Suprapubic skin (tissue), 4 donors: Measurements from ENCODE around the gene ZAP70. TPM values are rescaled to one million over a fixed set of nuclear protein-coding genes. Genes with fewer than 3 reads are reported as not detected.

ENCODE experiments used
- DNase-seq, 2 donors: peaks; one replicate each; pipeline ENCODE4 v3.0.0-alpha.2; 2019; ENCODE audit warnings: low spot score in 2 of 2
- H3K27ac ChIP-seq: fragments of 200-600 bp; sonication (generic); one replicate; pipeline ENCODE4 v1.5.1; 2019
- H3K27me3 ChIP-seq: fragments of 200-600 bp; sonication (generic); one replicate; pipeline ENCODE4 v1.5.1; 2019
- H3K36me3 ChIP-seq: fragments of 200-600 bp; sonication (generic); one replicate; pipeline ENCODE4 v1.5.1; 2019
- H3K4me1 ChIP-seq: fragments of 200-600 bp; sonication (generic); one replicate; pipeline ENCODE4 v1.5.1; 2019
- H3K4me3 ChIP-seq: fragments of 200-600 bp; sonication (generic); one replicate; pipeline ENCODE4 v1.5.1; 2019; ENCODE audit warnings: mild to moderate bottlenecking
- H3K9me3 ChIP-seq: fragments of 200-600 bp; sonication (generic); one replicate; pipeline ENCODE4 v1.5.1; 2019
- EP300 ChIP-seq: sonication (generic); formaldehyde crosslinking; IDR thresholded peaks from one replicate; pipeline ENCODE4 v1.6.1; 2017; ENCODE audit warnings: antibody characterized with exemption
- POLR2A ChIP-seq, 2 donors: fragments of 450-650 bp; IDR thresholded peaks; one replicate each; pipeline ENCODE4 v1.6.1; 2017; ENCODE audit warnings: antibody characterized with exemption in 2 of 2, mild to moderate bottlenecking in 2 of 2, moderate library complexity in 2 of 2
- POLR2AphosphoS5 ChIP-seq, 3 donors: sonication (generic); formaldehyde crosslinking; IDR thresholded peaks; one replicate each; pipeline ENCODE4 v1.6.1; 2017; ENCODE audit warnings: antibody characterized with exemption in 3 of 3
- WGBS: methylation state at CpG from one replicate; pipeline ENCODE4 v1.1.5; 2018; 5-methylcytosine and 5-hydroxymethylcytosine counted together
- total RNA-seq, 4 donors: library from RNA; depleted of rRNA; stranded (reverse); fragments of >200 nt; gene quantifications; one replicate each; pipeline ENCODE4 v1.1.0, GENCODE V29; 2016
- TF ChIP-seq, protein P1 (sequence below), 2 donors: fragments of 200-600 bp in 1 of 2; fragments of 450-650 bp in 1 of 2; sonication (generic) in 1 of 2; IDR thresholded peaks; one replicate each; pipeline ENCODE4 v1.5.1; 2016 to 2019; ENCODE audit warnings: antibody characterized with exemption in 2 of 2, mild to moderate bottlenecking in 1 of 2, moderate library complexity in 1 of 2

Gene ZAP70
- total RNA-seq, 4 donors from 2014 or later, result 1.1 to 5.5 (median 2.2) TPM

DNA sequence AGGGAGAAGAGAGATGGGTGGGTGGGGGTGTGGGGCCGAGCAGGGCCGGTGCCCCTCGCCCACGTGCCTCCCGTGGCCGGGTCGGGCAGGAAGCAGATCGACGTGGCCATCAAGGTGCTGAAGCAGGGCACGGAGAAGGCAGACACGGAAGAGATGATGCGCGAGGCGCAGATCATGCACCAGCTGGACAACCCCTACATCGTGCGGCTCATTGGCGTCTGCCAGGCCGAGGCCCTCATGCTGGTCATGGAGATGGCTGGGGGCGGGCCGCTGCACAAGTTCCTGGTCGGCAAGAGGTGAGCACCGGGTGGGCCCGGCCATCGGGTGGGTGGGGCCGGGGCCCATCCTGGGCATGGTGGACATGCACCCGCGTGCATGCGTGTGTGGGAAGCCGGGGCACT, 21.8 kb downstream of the ZAP70 start:
- no peaks in the 10 kb centered on the region for H3K4me1 ChIP-seq
- no peak overlapping the region for H3K4me3 ChIP-seq
- H3K9me3 ChIP-seq, result no peaks in the 10 kb centered on the region
- H3K27ac ChIP-seq, result no peak overlapping the region
- H3K36me3 ChIP-seq, result no peaks in the 10 kb centered on the region
- no peak for TF ChIP-seq POLR2A (IDR thresholded peaks at IDR 0.05)
- TF ChIP-seq EP300, result no peak
- no peak for TF ChIP-seq POLR2AphosphoS5 (IDR thresholded peaks at IDR 0.05)
- TF ChIP-seq, protein P1, sequence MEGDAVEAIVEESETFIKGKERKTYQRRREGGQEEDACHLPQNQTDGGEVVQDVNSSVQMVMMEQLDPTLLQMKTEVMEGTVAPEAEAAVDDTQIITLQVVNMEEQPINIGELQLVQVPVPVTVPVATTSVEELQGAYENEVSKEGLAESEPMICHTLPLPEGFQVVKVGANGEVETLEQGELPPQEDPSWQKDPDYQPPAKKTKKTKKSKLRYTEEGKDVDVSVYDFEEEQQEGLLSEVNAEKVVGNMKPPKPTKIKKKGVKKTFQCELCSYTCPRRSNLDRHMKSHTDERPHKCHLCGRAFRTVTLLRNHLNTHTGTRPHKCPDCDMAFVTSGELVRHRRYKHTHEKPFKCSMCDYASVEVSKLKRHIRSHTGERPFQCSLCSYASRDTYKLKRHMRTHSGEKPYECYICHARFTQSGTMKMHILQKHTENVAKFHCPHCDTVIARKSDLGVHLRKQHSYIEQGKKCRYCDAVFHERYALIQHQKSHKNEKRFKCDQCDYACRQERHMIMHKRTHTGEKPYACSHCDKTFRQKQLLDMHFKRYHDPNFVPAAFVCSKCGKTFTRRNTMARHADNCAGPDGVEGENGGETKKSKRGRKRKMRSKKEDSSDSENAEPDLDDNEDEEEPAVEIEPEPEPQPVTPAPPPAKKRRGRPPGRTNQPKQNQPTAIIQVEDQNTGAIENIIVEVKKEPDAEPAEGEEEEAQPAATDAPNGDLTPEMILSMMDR (IDR thresholded peaks at IDR 0.05), result no peak
- WGBS, result 91% methylated on average over 14 of the region's 29 CpGs
- no peaks in the 10 kb centered on the region for H3K27me3 ChIP-seq
- DNase-seq, result peak in 1 of 2 donors; percentile 77

GRCh38 chr2:97736185-97736584, 22.8 kb downstream of the ZAP70 start:
- Histone ChIP-seq H3K27me3 (no peaks in the 10 kb centered on the region), H3K36me3 (no peaks in the 10 kb centered on the region), H3K4me3 (no peak overlapping the region), H3K9me3 (no peaks in the 10 kb centered on the region), H3K27ac (no peak overlapping the region), H3K4me1 (peaks cover 8% of the 10 kb centered on the region)
- 69% methylated on average over 4 of the region's 4 CpGs for WGBS
- DNase-seq, result no peak
- no peak for TF ChIP-seq POLR2A (IDR thresholded peaks at IDR 0.05)

- no peaks in the 10 kb centered on the region for H3K9me3 ChIP-seq
- peak in 1 of 2 donors; percentile 77 for DNase-seq
- H3K4me1 ChIP-seq, result peaks cover 8% of the 10 kb centered on the region
- TF ChIP-seq, protein P1 (IDR thresholded peaks at IDR 0.05), result no peak
- TF ChIP-seq POLR2A (IDR thresholded peaks at IDR 0.05) (no peak), POLR2AphosphoS5 (IDR thresholded peaks at IDR 0.05) (no peak), EP300 (no peak)
- no peaks in the 10 kb centered on the region for H3K36me3 ChIP-seq
- H3K27ac ChIP-seq, result no peak overlapping the region
- no peaks in the 10 kb centered on the region for H3K27me3 ChIP-seq
- 84% methylated on average over 20 of the region's 20 CpGs for WGBS
- H3K4me3 ChIP-seq, result no peak overlapping the region
Observed at GRCh38 chr2:97736608-97737330, 23.4 kb downstream of the ZAP70 start.

- Histone ChIP-seq H3K4me3 (no peak overlapping the region), H3K9me3 (no peaks in the 10 kb centered on the region), H3K27me3 (no peaks in the 10 kb centered on the region), H3K4me1 (peaks cover 8% of the 10 kb centered on the region), H3K27ac (no peak overlapping the region), H3K36me3 (no peaks in the 10 kb centered on the region)
- TF ChIP-seq POLR2AphosphoS5 (IDR thresholded peaks at IDR 0.05), result no peak
- peak in 1 of 2 donors; percentile 74 for DNase-seq
- WGBS, result 94% methylated on average over 22 of the region's 32 CpGs
Observed at GRCh38 chr2:97737421-97738178, 24.2 kb downstream of the ZAP70 start.

DNA sequence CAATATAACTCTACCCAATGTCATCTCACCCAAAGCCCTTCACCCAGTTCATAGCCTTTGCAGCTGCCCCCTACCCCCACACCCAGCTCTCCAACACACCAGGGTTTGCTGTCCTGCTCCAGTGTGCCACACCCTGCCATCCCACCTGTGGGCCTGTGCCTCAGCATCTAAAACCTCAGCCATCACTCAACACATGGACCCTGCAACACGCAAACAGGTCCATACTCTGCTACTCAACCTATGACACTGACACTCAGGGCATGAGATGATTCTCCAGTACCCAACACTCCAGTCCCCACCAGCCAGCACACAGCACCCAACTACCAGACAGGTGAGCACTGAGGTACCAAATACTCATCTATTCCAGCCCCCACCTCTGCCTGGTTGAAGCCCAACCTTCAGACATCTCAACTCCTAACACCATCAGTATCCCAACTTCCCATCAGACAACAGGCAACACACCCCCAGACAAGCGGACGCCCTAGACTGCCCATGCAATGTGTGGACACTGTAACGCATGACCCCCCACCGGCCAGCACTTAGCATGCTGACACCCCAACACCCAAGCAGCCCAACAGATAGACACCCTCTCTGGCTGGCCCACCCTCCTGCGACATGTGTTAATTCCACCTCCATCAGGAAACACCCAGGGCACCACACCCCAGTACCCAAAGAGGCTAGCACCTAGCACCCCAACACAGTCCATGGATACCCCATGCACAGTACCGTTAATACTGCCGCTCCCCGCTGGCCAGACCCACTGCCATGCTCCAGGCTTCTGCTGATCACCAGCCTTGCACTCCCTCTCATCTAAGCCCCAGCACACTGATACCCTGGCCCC, 25.0 kb downstream of the ZAP70 start:
- WGBS, result 93% methylated on average over 9 of the region's 9 CpGs
- H3K4me1 ChIP-seq, result peaks cover 8% of the 10 kb centered on the region
- H3K36me3 ChIP-seq, result no peaks in the 10 kb centered on the region
- no peaks in the 10 kb centered on the region for H3K27me3 ChIP-seq
- no peaks in the 10 kb centered on the region for H3K9me3 ChIP-seq
- no peak for TF ChIP-seq EP300
- TF ChIP-seq POLR2A (IDR thresholded peaks at IDR 0.05), result no peak
- no peak for TF ChIP-seq POLR2AphosphoS5 (IDR thresholded peaks at IDR 0.05)
- TF ChIP-seq, protein P1 (IDR thresholded peaks at IDR 0.05), result no peak
- no peak overlapping the region for H3K27ac ChIP-seq
- no peak overlapping the region for H3K4me3 ChIP-seq
- peak in 1 of 2 donors; percentile 72 for DNase-seq
